PC-9 (cell line): Measurements from ENCODE around the gene UBE2D1. TPM values are rescaled to one million over a fixed set of nuclear protein-coding genes. Genes with fewer than 3 reads are reported as not detected.

Experiments used
- BruUV-seq: library from RNA; stranded (reverse); fragments of 400-500 nt; replicated peaks from 2 replicates; lab custom pipeline; 2021; lab: Mats Ljungman, UMichigan
- CTCF ChIA-PET: fragments of 300-600 bp; sonication (Branson Sonifier 250); formaldehyde crosslinking; loops from one replicate; lab custom pipeline; 2022; ENCODE audit warnings: antibody characterized with exemption; lab: Charles Lee
- POLR2A ChIA-PET: fragments of 300-600 bp; sonication (Branson Sonifier 250); formaldehyde crosslinking; loops from one replicate; lab custom pipeline; 2022; ENCODE audit warnings: antibody characterized with exemption; ENCODE audit not compliant: unreplicated experiment; lab: Charles Lee
- DNase-seq, 2 experiments: peaks; one replicate each; pipeline versions ENCODE4 v3.0.0 to v3.0.0-alpha.2; 2015 to 2022; ENCODE audit warnings: mixed read lengths in 1 of 2
- H2AFZ ChIP-seq: fragments of 200-600 bp; sonication (generic); 2 replicates; pipeline ENCODE4 v1.8.1; 2017; ENCODE audit warnings: antibody characterized with exemption
- H3F3A ChIP-seq: fragments of 200-600 bp; sonication (generic); 2 replicates; pipeline ENCODE4 v1.8.1; 2017; ENCODE audit warnings: antibody characterized with exemption, mild to moderate bottlenecking, low read depth; ENCODE audit not compliant: insufficient read depth
- H3K27ac ChIP-seq: fragments of 200-600 bp; sonication (generic); 2 replicates; pipeline ENCODE4 v1.6.1; 2016; ENCODE audit warnings: mixed run types
- H3K27me3 ChIP-seq: fragments of 200-600 bp; sonication (generic); 2 replicates; pipeline ENCODE4 v1.6.1; 2016; ENCODE audit warnings: low read depth, mixed run types; ENCODE audit not compliant: insufficient read depth
- H3K36me3 ChIP-seq: fragments of 200-600 bp; sonication (generic); 2 replicates; pipeline ENCODE4 v1.6.1; 2016; ENCODE audit warnings: low read depth, mixed run types
- H3K4me1 ChIP-seq: fragments of 200-600 bp; sonication (generic); replicated peaks from 2 replicates; pipeline ENCODE4 v1.6.1; 2016; ENCODE audit warnings: mixed run types; ENCODE audit not compliant: insufficient read depth
- H3K4me2 ChIP-seq: fragments of 200-600 bp; sonication (generic); 2 replicates; pipeline ENCODE4 v1.6.1; 2017; ENCODE audit warnings: mixed run types
- H3K4me3 ChIP-seq: fragments of 200-600 bp; sonication (generic); 2 replicates; pipeline ENCODE4 v1.6.1; 2016; ENCODE audit warnings: mixed run types
- H3K79me2 ChIP-seq: fragments of 200-600 bp; sonication (generic); 2 replicates; pipeline ENCODE4 v1.6.1; 2017; ENCODE audit warnings: low read depth, mixed run types
- H3K9me2 ChIP-seq: fragments of 200-600 bp; sonication (generic); 2 replicates; pipeline ENCODE4 v1.8.1; 2017; ENCODE audit warnings: mild to moderate bottlenecking; ENCODE audit not compliant: insufficient read depth
- H3K9me3 ChIP-seq: fragments of 200-600 bp; sonication (generic); 2 replicates; pipeline ENCODE4 v1.8.1; 2016; ENCODE audit warnings: low read depth; ENCODE audit not compliant: insufficient read depth
- H4K20me1 ChIP-seq: fragments of 200-600 bp; sonication (generic); 2 replicates; pipeline ENCODE4 v1.8.1; 2017; ENCODE audit not compliant: insufficient read depth
- CTCF ChIP-seq: fragments of 200-600 bp; sonication (generic); conservative IDR thresholded peaks from 2 replicates; pipeline ENCODE4 v1.6.1; 2017; ENCODE audit warnings: mixed run types, antibody characterized with exemption, mild to moderate bottlenecking, moderate library complexity
- EZH2 ChIP-seq: fragments of 200-600 bp; sonication (generic); IDR thresholded peaks from 2 replicates; pipeline ENCODE4 v1.8.0; 2017; ENCODE audit warnings: antibody characterized with exemption, low read depth
- intact Hi-C: fragments of 100-400 bp; cut with micrococcal nuclease; formaldehyde crosslinking; loops from one replicate; pipeline ENCODE4 v1.10.0; 2022; ENCODE audit not compliant: unreplicated experiment
- total RNA-seq: library from RNA; stranded (reverse); gene quantifications from 2 replicates; pipeline ENCODE4 v1.2.3, GENCODE V29; 2021

Gene UBE2D1
- total RNA-seq, 1 experiment from 2014 or later: 24.0 TPM

DNA sequence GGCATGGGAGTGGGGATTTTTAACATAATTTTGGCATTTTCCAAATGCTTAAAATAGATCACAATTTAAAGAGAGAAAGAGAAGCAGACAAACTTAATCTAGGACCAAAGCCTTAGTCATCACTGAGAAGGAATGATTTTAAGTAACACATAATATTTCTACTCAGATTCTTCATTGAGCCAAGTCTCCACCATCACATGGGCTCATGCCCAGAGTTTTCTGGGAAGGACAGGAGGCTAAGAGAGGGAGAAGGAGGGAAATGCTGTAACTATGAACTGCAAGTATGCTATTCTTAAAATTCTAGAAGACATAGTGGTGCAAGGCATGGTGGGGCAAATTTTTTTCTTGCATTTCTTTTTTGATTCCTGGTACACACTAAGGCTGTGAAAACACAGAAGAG is 23.8 kb upstream of the UBE2D1 start:
- Histone ChIP-seq H3K9me2 (no peaks in the 10 kb centered on the region), H3K4me3 (no peak overlapping the region), H3K27me3 (no peaks in the 10 kb centered on the region), H3K79me2 (no peaks in the 10 kb centered on the region), H3F3A (no peaks in the 10 kb centered on the region), H3K27ac (no peak overlapping the region), H2AFZ (no peak overlapping the region), H4K20me1 (no peaks in the 10 kb centered on the region), H3K36me3 (no peaks in the 10 kb centered on the region), H3K9me3 (no peaks in the 10 kb centered on the region), H3K4me1 (no peaks in the 10 kb centered on the region), H3K4me2 (no peak overlapping the region)
- POLR2A ChIA-PET: no interaction called here
- CTCF ChIA-PET: no interaction called here
- no peak for TF ChIP-seq EZH2
- TF ChIP-seq CTCF: no peak
- BruUV-seq: no TSS peak
- no peak for DNase-seq
- intact Hi-C loops: no loop called here

DNA sequence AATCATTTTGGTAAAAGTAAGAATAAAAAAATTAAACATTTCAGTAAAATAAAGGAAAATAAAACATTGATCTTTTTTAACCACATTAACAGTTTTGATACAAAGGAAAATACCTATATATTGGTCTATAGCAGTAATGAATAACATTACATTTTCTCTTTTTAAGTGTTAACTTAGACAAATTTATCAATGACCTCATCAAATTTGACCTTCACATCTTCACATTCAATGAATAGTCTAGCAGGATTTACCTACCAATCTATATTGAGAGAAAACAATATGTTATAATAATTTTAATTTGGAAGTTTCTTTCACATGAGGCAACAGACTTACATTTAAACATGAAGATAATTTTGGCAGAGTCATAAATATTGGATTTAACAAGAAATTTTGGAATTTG is 17.9 kb upstream of the UBE2D1 start:
- CTCF ChIA-PET: no interaction called here
- Histone ChIP-seq H3K79me2 (no peaks in the 10 kb centered on the region), H2AFZ (no peak overlapping the region), H3K4me3 (no peak overlapping the region), H3K27ac (no peak overlapping the region), H3F3A (peaks cover 2% of the 10 kb centered on the region), H3K4me1 (peaks cover 10% of the 10 kb centered on the region), H4K20me1 (no peaks in the 10 kb centered on the region), H3K4me2 (no peak overlapping the region), H3K27me3 (no peaks in the 10 kb centered on the region), H3K36me3 (no peaks in the 10 kb centered on the region), H3K9me2 (no peaks in the 10 kb centered on the region), H3K9me3 (no peaks in the 10 kb centered on the region)
- TF ChIP-seq EZH2 (no peak), CTCF (no peak)
- BruUV-seq: no TSS peak
- no peak for DNase-seq
- POLR2A ChIA-PET: no interaction called here
- intact Hi-C loops: no loop called here

- no TSS peak for BruUV-seq
- peaks cover 25% of the 10 kb centered on the region for H3K4me1 ChIP-seq
- ChIA-PET POLR2A (interaction anchor here (0.6 kb wide), 1 partner anchor 66 kb away, joined by 3 read pairs; no protein-coding TSS in a partner anchor), CTCF (no interaction called here)
- H3K27me3 ChIP-seq: no peaks in the 10 kb centered on the region
- H3K4me2 ChIP-seq: no peak overlapping the region
- no peaks in the 10 kb centered on the region for H3K9me2 ChIP-seq
- intact Hi-C loops: no loop called here
- no peak overlapping the region for H2AFZ ChIP-seq
- H4K20me1 ChIP-seq: no peaks in the 10 kb centered on the region
- H3K4me3 ChIP-seq: no peak overlapping the region
- no peaks in the 10 kb centered on the region for H3K9me3 ChIP-seq
- H3K36me3 ChIP-seq: no peaks in the 10 kb centered on the region
- no peak for DNase-seq
- no peaks in the 10 kb centered on the region for H3K79me2 ChIP-seq
- peaks cover 16% of the 10 kb centered on the region for H3F3A ChIP-seq
- no peak overlapping the region for H3K27ac ChIP-seq
- no peak for TF ChIP-seq EZH2
- no peak for TF ChIP-seq CTCF
Observed at GRCh38 chr10:58318346-58318745, 16.5 kb upstream of the UBE2D1 start.
